IPS-15b (cell line): ENCODE measurements around the gene CIB4.

Experiments
- H3K27me3 ChIP-seq: one replicate; pipeline ENCODE4 v1.6.1; 2013; ENCODE audit warnings: low read length; ENCODE audit not compliant: control insufficient read depth, insufficient read depth
- H3K36me3 ChIP-seq: one replicate; pipeline ENCODE4 v1.6.1; 2013; ENCODE audit warnings: low read length; ENCODE audit not compliant: control insufficient read depth, insufficient read depth
- H3K4me1 ChIP-seq: one replicate; pipeline ENCODE4 v1.6.1; 2013; ENCODE audit warnings: mild to moderate bottlenecking, low read length; ENCODE audit not compliant: control insufficient read depth, insufficient read depth
- H3K4me3 ChIP-seq: one replicate; pipeline ENCODE4 v1.5.1; 2013; ENCODE audit warnings: low read depth, low read length
- H3K9ac ChIP-seq: one replicate; pipeline ENCODE4 v1.6.1; 2013; ENCODE audit warnings: low read depth, mild to moderate bottlenecking, low read length
- H3K9me3 ChIP-seq: one replicate; pipeline ENCODE4 v1.6.1; 2013; ENCODE audit warnings: mild to moderate bottlenecking, low read length; ENCODE audit not compliant: control insufficient read depth, insufficient read depth

CIB4 gene

DNA sequence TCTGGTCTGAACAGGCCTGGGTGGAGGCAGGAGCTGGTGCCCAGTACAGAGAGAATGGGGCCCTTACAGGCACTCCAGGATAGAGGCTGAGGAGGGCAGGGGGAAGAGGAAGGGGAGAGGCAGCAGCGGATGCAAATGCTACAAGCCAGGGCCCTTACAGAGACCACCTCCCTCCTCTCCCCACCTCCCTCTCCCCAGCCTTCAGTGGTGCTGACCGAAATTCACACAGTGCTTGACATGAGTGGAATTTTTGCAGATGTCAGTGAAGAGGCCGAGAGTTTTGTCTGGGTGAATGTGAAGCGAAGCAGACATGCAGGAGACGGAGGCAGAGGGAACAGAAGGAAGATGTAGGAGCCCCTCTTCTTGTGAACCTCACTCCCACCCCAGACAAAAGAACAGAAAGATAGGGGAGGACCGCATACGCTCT lies 31.9 kb downstream of the CIB4 start:
- no peak overlapping the region for H3K9ac ChIP-seq
- H3K36me3 ChIP-seq = no peaks in the 10 kb centered on the region
- no peak overlapping the region for H3K4me3 ChIP-seq
- peaks cover 6% of the 10 kb centered on the region for H3K4me1 ChIP-seq
- H3K9me3 ChIP-seq = no peaks in the 10 kb centered on the region
- H3K27me3 ChIP-seq = no peaks in the 10 kb centered on the region

DNA sequence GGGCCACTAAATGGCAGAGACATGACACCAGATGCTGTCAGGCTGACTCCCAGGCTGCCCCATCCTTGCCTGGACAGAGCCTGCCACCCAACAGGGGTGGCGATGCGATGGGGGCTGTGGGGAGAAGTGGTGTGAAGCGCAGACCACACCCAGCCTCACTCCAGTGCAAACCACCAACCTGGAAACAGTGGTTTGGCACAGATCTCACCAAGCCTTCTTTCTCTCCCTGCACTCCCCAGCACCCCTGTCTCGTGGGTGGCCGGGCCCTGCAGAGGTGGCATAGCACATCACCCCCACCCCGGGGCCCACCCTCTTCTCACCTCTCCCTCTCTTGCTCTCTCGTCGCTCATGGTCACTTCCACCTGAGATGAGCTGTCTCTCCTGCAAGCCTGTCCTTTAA lies 32.6 kb downstream of the CIB4 start:
- Histone ChIP-seq H3K9ac (no peak overlapping the region), H3K4me3 (no peak overlapping the region), H3K27me3 (no peaks in the 10 kb centered on the region), H3K4me1 (peaks cover 4% of the 10 kb centered on the region), H3K9me3 (no peaks in the 10 kb centered on the region), H3K36me3 (no peaks in the 10 kb centered on the region)

DNA sequence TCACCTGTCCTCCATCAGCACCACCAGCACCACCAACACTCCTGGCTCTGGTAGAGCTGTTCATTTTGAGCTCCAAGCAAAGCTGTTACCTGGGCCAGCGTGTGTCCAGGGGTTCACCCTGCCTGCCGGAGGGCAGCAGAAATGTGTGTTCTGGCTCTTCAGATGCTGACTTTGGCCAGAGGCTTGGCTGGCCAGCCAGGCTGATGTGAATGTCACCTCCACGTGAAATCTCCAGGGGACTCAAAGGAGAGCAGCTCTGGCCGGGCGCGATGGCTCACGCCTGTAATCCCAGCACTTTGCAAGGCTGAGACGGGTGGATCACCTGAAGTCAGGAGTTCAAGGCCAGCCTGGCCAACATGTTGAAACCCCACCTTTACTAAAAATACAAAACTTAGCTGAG lies 33.5 kb downstream of the CIB4 start:
- H3K36me3 ChIP-seq = no peaks in the 10 kb centered on the region
- no peaks in the 10 kb centered on the region for H3K4me1 ChIP-seq
- no peak overlapping the region for H3K4me3 ChIP-seq
- H3K9me3 ChIP-seq = no peaks in the 10 kb centered on the region
- H3K9ac ChIP-seq = no peak overlapping the region
- H3K27me3 ChIP-seq = no peaks in the 10 kb centered on the region

DNA sequence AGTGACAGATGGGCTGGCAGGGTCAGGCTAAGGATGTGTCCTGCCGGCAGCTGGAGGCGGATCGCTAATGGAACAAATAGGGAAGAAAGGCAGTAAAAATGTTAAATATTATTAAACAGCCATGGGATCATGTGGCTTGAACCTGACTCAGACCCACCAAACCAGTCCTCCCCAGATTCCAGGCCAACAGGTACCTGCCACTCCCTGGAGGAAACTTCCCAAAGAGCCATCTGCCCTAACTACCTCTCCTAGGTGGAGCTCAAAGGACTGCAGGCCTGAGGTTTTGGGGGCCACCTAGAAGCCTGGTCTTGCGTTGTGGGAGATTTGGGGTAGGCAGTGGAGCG lies 34.3 kb downstream of the CIB4 start:
- Histone ChIP-seq H3K9ac (no peak overlapping the region), H3K4me1 (no peaks in the 10 kb centered on the region), H3K27me3 (no peaks in the 10 kb centered on the region), H3K36me3 (no peaks in the 10 kb centered on the region), H3K9me3 (no peaks in the 10 kb centered on the region), H3K4me3 (no peak overlapping the region)

DNA sequence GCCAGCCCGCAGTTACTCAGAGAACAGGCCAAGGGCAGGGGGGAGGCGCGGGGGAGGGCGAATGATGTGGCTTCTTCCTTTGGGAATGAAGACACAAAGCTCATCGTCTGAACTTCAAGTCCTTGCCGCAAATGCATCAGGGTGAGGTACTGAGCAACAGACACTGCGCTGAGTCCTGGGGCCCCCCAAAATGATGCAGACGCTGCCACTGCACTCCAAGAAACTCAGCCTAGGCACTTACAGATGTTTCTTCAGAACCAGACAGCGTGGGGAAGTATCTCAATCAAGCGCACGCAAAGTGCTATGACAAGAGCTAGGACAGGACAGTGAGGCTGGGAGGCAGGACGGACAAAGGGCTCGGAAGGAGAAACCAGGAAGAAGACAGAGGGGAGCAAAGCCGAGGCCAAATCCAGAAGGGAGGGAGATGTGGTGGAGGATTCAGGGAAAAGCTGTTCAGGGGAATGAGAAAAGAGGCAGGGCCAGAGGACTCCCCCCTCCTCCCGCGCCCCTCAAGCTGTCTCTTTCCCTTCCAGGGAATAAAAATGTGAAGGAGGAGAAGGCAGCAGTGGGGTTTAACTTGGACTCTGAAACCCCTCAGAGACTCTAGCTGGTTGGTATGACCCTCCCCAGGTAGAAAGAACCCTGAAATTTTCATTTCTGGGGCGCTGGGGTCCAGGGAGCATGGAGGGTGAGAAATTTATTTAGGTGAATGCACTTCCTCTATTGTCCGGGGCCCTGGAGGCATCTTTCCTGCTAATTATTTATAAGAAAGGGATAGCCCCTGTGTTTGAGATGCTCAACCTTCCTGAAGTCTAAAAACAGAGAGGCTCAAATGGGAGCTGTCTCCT lies 34.9 kb downstream of the CIB4 start:
- no peaks in the 10 kb centered on the region for H3K4me1 ChIP-seq
- no peak overlapping the region for H3K4me3 ChIP-seq
- H3K9me3 ChIP-seq = no peaks in the 10 kb centered on the region
- H3K9ac ChIP-seq = no peak overlapping the region
- no peaks in the 10 kb centered on the region for H3K27me3 ChIP-seq
- H3K36me3 ChIP-seq = no peaks in the 10 kb centered on the region

DNA sequence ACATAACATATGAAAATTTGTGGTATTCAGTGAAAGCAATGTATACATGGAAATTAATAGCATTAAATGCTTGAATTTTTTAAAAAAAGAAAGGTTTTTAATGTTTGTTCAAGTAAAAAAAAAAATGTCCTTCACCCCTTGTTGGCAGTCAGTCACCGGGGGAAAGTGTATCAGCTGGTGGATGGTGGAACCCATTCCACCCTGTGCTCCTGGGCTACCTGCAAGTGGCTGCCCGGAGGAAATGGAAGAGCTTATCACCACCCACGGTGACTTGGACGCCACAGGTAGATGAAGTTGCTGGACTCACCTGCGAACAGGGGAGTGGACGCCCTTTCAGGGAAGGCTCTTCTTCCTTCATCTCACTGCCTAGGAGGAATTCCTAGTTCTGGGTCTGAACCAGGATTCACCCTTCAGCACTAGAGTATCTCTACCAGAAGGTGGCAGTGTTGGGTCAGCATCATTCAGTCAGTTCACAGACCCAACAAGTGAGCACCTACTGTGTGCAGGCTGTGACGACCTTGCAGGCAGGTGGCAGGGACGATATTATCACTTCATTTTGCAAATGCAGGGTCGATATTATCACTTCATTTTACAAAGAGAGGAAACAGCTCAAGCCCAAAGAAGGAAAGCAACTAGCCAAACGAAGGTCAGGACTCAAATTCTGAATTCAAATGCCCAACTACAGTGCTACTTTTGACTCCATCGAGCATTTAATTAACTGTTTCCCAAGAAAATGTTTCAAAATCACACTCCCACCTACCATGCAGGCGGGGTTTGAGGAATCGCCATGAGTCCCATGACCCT lies 35.8 kb downstream of the CIB4 start:
- Histone ChIP-seq H3K4me3 (no peak overlapping the region), H3K9ac (no peak overlapping the region), H3K36me3 (no peaks in the 10 kb centered on the region), H3K27me3 (no peaks in the 10 kb centered on the region), H3K9me3 (no peaks in the 10 kb centered on the region), H3K4me1 (no peaks in the 10 kb centered on the region)

DNA sequence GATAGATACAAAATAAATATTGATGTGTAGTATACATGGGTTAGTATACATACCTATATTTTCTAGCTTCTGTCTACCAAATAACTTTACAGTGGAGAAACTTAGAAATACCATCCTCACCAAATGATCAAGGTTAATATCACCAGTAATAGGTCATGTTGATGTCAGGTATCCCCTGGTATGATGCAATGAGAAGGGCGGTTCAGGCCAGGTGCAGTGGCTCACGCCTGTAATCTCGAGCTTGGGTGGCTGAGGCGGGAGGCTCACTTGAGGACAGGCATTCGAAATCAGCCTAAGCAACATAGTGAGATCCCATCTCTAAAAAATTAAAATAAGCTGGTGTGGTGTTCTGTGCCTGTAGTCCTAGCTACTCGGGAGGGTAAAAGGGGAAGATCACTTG lies 38.6 kb downstream of the CIB4 start:
- Histone ChIP-seq H3K27me3 (no peaks in the 10 kb centered on the region), H3K9me3 (no peaks in the 10 kb centered on the region), H3K36me3 (no peaks in the 10 kb centered on the region), H3K4me3 (no peak overlapping the region), H3K4me1 (peaks cover 2% of the 10 kb centered on the region), H3K9ac (no peak overlapping the region)

DNA sequence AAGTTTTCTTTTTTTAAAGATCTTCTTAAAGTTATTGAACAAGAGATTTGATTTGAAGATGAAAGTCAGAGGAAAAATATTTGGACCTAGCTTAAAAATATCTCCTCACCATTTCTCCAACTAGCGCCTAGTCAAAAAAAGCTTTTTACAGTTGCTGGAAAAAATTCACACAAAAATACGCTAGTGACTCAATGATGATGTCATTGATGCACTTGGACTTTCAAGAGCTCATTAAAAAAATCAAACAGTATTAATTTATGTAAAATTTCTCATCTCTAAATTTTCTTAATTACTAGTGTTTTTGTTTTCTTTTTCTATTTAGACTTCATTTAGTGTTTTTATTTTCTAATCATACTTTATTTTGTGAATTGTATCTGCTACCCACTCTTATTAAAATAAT lies 41.8 kb downstream of the CIB4 start:
- Histone ChIP-seq H3K9me3 (no peaks in the 10 kb centered on the region), H3K4me1 (peaks cover 2% of the 10 kb centered on the region), H3K27me3 (peaks cover 2% of the 10 kb centered on the region)

DNA sequence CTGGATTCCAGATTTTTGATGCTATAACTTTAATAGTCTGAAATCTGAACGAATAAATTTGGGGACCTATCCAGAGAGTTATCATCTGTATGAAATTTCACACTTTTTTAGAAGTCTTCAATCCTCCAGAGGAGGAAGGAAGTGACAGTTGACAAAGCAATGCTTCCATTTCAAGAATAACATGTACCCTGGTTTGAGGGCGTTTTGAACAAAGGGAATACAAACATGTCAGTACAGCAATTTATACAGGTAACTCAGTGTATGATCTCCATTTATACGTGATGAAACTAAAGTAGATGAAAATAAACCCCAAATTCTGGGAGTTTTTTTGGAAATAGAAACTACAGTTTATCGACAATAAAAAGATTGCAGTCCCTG lies 42.2 kb downstream of the CIB4 start:
- H3K9ac ChIP-seq = no peak overlapping the region
- H3K4me1 ChIP-seq = peaks cover 2% of the 10 kb centered on the region
- H3K36me3 ChIP-seq = no peaks in the 10 kb centered on the region
- H3K9me3 ChIP-seq = no peaks in the 10 kb centered on the region
- H3K27me3 ChIP-seq = peaks cover 2% of the 10 kb centered on the region
- H3K4me3 ChIP-seq = no peak overlapping the region

More for the DNA sequence above, 41.8 kb downstream of the CIB4 start:
- no peak overlapping the region for H3K9ac ChIP-seq
- H3K4me3 ChIP-seq = no peak overlapping the region
- no peaks in the 10 kb centered on the region for H3K36me3 ChIP-seq

DNA sequence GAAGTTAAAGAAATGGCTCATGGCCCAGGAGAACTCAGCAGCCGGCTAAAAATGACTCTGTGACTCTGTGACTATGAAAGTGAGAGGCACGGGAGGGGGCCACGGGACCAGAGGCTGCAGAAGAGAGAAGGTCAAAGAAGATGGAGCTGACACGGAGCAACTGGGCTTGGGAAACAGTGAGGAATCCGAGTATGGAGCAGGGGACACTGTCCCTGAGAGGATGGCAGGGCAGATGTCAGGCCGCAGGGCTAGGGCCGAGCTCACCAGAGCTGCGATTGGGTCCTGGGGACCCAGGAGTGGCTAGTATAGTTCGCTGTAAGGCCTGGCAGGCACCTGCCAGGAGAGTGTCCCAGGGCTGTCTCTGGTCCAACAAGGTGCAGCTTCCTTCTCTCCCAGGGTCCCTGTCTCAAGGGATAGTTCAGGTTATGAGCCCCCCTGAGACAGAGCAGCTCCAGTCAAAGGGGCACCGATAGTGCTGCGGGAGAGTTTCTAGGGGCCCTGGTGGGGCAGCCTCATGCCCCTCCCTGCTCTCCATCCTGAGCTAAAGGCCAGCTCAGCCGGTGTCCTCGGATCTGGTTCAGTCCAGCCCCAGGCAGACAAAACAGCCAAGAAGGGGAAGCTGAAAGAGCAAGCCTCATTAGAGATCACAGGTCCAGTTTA lies 42.7 kb downstream of the CIB4 start:
- H3K36me3 ChIP-seq = no peaks in the 10 kb centered on the region
- no peak overlapping the region for H3K9ac ChIP-seq
- peaks cover 2% of the 10 kb centered on the region for H3K27me3 ChIP-seq
- no peaks in the 10 kb centered on the region for H3K9me3 ChIP-seq
- H3K4me3 ChIP-seq = no peak overlapping the region
- H3K4me1 ChIP-seq = peaks cover 2% of the 10 kb centered on the region

DNA sequence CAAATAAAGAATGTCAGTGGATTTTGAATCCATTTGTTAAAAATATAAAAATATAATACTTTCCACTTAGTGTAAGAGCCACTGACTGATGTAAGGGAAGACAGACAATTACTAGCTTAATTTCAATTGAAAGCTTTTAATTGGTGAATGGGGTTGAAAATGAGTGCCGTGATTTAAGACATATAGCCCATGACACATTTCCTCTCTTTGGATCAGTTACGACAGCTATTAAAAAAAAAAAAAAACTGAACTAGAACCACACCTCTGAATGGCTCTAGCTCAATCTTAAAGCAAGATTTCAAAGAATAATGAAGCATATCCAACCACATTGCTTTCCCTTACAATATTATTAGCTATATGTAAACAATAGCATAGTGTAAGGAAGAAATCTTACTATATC lies 44.0 kb downstream of the CIB4 start:
- no peaks in the 10 kb centered on the region for H3K36me3 ChIP-seq
- H3K9me3 ChIP-seq = no peaks in the 10 kb centered on the region
- H3K27me3 ChIP-seq = peaks cover 2% of the 10 kb centered on the region
- no peak overlapping the region for H3K4me3 ChIP-seq
- H3K9ac ChIP-seq = no peak overlapping the region
- peaks cover 2% of the 10 kb centered on the region for H3K4me1 ChIP-seq
